ENCODE measurements around the gene EPO. TPM values are rescaled to one million over a fixed set of nuclear protein-coding genes. Genes with fewer than 3 reads are reported as not detected.

Gene EPO
- not detected for total RNA-seq

- H3K9me3 Mint-ChIP-seq (ENCODE audit: low read depth), result no peaks in the 10 kb centered on the region
- H3K27ac Mint-ChIP-seq, result no peak within 1 kb of the TSS
- CTCF ChIA-PET, result no interaction called here
- H3K4me3 Mint-ChIP-seq, result no peak within 1 kb of the TSS
- peaks cover 3% of the 10 kb centered on the region for H3K4me1 Mint-ChIP-seq
- H3K36me3 Mint-ChIP-seq, result no peaks in the 10 kb centered on the region
- no peak for DNase-seq
- peaks cover 53% of the 10 kb centered on the region for H3K27me3 Mint-ChIP-seq
- ATAC-seq, result no peak
Measured at GRCh38 chr7:100720279-100720670, at the start of gene EPO. Gene EPO, plus strand, starts transcription at chr7:100720468. Its CDS starts 513 bp downstream, at chr7:100720981.

GRCh38 chr7:100671353-100672327 lies 48.6 kb upstream of the EPO start:
- H3K4me3 Mint-ChIP-seq, result no peak overlapping the region
- no peak overlapping the region for H3K27ac Mint-ChIP-seq
- no peak for ATAC-seq
- H3K27me3 Mint-ChIP-seq, result peaks cover 9% of the 10 kb centered on the region
- CTCF ChIA-PET, result interaction anchor here (1.9 to 2.6 kb wide), 3 partner anchors 20 to 42 kb away, joined by 4 to 15 read pairs (median 7); no protein-coding TSS in a partner anchor
- peaks cover 5% of the 10 kb centered on the region for H3K36me3 Mint-ChIP-seq
- DNase-seq, result no peak
- peaks cover 11% of the 10 kb centered on the region for H3K4me1 Mint-ChIP-seq
- H3K9me3 Mint-ChIP-seq (ENCODE audit: low read depth), result no peaks in the 10 kb centered on the region

GRCh38 chr7:100673302-100673941 lies 46.8 kb upstream of the EPO start, which contains the start of gene GNB2:
Gene GNB2, plus strand, starts transcription at chr7:100673740. Its CDS starts 2,526 bp downstream, at chr7:100676266.
- Mint-ChIP-seq H3K36me3 (peaks cover 17% of the 10 kb centered on the region), H3K9me3 (ENCODE audit: low read depth) (no peaks in the 10 kb centered on the region)
- peak; percentile 75 for ATAC-seq

GRCh38 chr7:100673942-100674410 lies 46.3 kb upstream of the EPO start:
- Mint-ChIP-seq H3K27ac (peak overlapping the region; percentile 89), H3K27me3 (peaks cover 2% of the 10 kb centered on the region), H3K4me3 (peak overlapping the region; percentile 93), H3K36me3 (peaks cover 18% of the 10 kb centered on the region), H3K4me1 (peaks cover 18% of the 10 kb centered on the region), H3K9me3 (ENCODE audit: low read depth) (no peaks in the 10 kb centered on the region)
- ATAC-seq, result peak; percentile 0
- CTCF ChIA-PET, result interaction anchor here (1.0 to 11.5 kb wide), 4 partner anchors 18 to 69 kb away, joined by 3 to 91 read pairs (median 4); partner anchors contain the start of genes GIGYF1 and MOSPD3
- peak; percentile 67 for DNase-seq

More at GRCh38 chr7:100673302-100673941, 46.8 kb upstream of the EPO start, which contains the start of gene GNB2:
- DNase-seq, result peak; percentile 99
- CTCF ChIA-PET, result interaction anchor here (0.6 to 2.6 kb wide), 8 partner anchors 15 to 109 kb away, joined by 3 to 15 read pairs (median 6); no protein-coding TSS in a partner anchor
- Mint-ChIP-seq H3K27me3 (peaks cover 2% of the 10 kb centered on the region), H3K4me3 (peak within 1 kb of the TSS; percentile 93), H3K27ac (peak within 1 kb of the TSS; percentile 92), H3K4me1 (peaks cover 18% of the 10 kb centered on the region)

GRCh38 chr7:100674411-100675104 lies 45.7 kb upstream of the EPO start:
- peak overlapping the region; percentile 89 for H3K27ac Mint-ChIP-seq
- peaks cover 18% of the 10 kb centered on the region for H3K4me1 Mint-ChIP-seq
- DNase-seq (peak; percentile 50), ATAC-seq (no peak)
- CTCF ChIA-PET, result interaction anchor here (1.0 to 11.5 kb wide), 6 partner anchors 18 to 178 kb away, joined by 3 to 91 read pairs (median 5); partner anchors contain the start of genes FBXO24, GIGYF1, LRCH4 and MOSPD3
- peaks cover 23% of the 10 kb centered on the region for H3K36me3 Mint-ChIP-seq
- no peaks in the 10 kb centered on the region for H3K9me3 Mint-ChIP-seq (ENCODE audit: low read depth)
- H3K27me3 Mint-ChIP-seq, result peaks cover 2% of the 10 kb centered on the region
- H3K4me3 Mint-ChIP-seq, result peak overlapping the region; percentile 93

- Mint-ChIP-seq H3K9me3 (ENCODE audit: low read depth) (no peaks in the 10 kb centered on the region), H3K27me3 (peaks cover 2% of the 10 kb centered on the region), H3K4me3 (peak overlapping the region; percentile 93), H3K36me3 (peaks cover 24% of the 10 kb centered on the region), H3K4me1 (peaks cover 19% of the 10 kb centered on the region), H3K27ac (peak overlapping the region; percentile 89)
- ATAC-seq (peak; percentile 0), DNase-seq (no peak)
- CTCF ChIA-PET, result interaction anchor here (1.2 to 11.5 kb wide), 5 partner anchors 17 to 178 kb away, joined by 3 to 91 read pairs (median 6); partner anchors contain the start of genes FBXO24, GIGYF1, LRCH4 and SLC12A9
Measured at GRCh38 chr7:100675105-100675451, 45.2 kb upstream of the EPO start.

GRCh38 chr7:100675581-100676350 lies 44.5 kb upstream of the EPO start:
- DNase-seq (peak; percentile 94), ATAC-seq (peak; percentile 57)
- Mint-ChIP-seq H3K27ac (peak overlapping the region; percentile 85), H3K36me3 (peaks cover 26% of the 10 kb centered on the region), H3K4me3 (peak overlapping the region; percentile 83), H3K9me3 (ENCODE audit: low read depth) (no peaks in the 10 kb centered on the region), H3K27me3 (peaks cover 2% of the 10 kb centered on the region), H3K4me1 (peaks cover 21% of the 10 kb centered on the region)
- CTCF ChIA-PET, result interaction anchor here (1.1 to 11.5 kb wide), 6 partner anchors 16 to 177 kb away, joined by 3 to 91 read pairs (median 6); partner anchors contain the start of genes FBXO24, GIGYF1, LRCH4 and POP7

- peak overlapping the region; percentile 85 for H3K27ac Mint-ChIP-seq
- H3K4me3 Mint-ChIP-seq, result peak overlapping the region; percentile 71
- CTCF ChIA-PET, result interaction anchor here (0.7 to 11.5 kb wide), 7 partner anchors 9 to 176 kb away, joined by 3 to 91 read pairs (median 5); partner anchors contain the start of genes GIGYF1, POP7 and SLC12A9
- no peak for DNase-seq
- H3K27me3 Mint-ChIP-seq, result no peaks in the 10 kb centered on the region
- H3K36me3 Mint-ChIP-seq, result peaks cover 26% of the 10 kb centered on the region
- H3K9me3 Mint-ChIP-seq (ENCODE audit: low read depth), result no peaks in the 10 kb centered on the region
- peaks cover 23% of the 10 kb centered on the region for H3K4me1 Mint-ChIP-seq
- no peak for ATAC-seq
Measured at GRCh38 chr7:100676501-100677306, 43.6 kb upstream of the EPO start.

GRCh38 chr7:100677308-100678267 lies 42.7 kb upstream of the EPO start:
- CTCF ChIA-PET, result interaction anchor here (0.7 to 11.5 kb wide), 3 partner anchors 8 to 118 kb away, joined by 3 to 91 read pairs (median 3); partner anchors contain the start of gene GIGYF1
- Mint-ChIP-seq H3K9me3 (ENCODE audit: low read depth) (no peaks in the 10 kb centered on the region), H3K27ac (peak overlapping the region; percentile 85), H3K4me1 (peaks cover 21% of the 10 kb centered on the region), H3K27me3 (no peaks in the 10 kb centered on the region), H3K36me3 (peaks cover 26% of the 10 kb centered on the region), H3K4me3 (no peak overlapping the region)
- ATAC-seq (no peak), DNase-seq (no peak)

- Mint-ChIP-seq H3K9me3 (ENCODE audit: low read depth) (no peaks in the 10 kb centered on the region), H3K4me1 (peaks cover 15% of the 10 kb centered on the region), H3K27ac (no peak overlapping the region), H3K27me3 (no peaks in the 10 kb centered on the region), H3K36me3 (peaks cover 26% of the 10 kb centered on the region), H3K4me3 (no peak overlapping the region)
- ATAC-seq (no peak), DNase-seq (no peak)
- CTCF ChIA-PET, result interaction anchor here (1.1 to 11.5 kb wide), 3 partner anchors 14 to 65 kb away, joined by 3 to 91 read pairs (median 15); partner anchors contain the start of genes GIGYF1 and POP7
Measured at GRCh38 chr7:100678291-100678984, 41.8 kb upstream of the EPO start.

Data from activated CD8-positive, alpha-beta memory T cell treated with anti-CD3 and anti-CD28 coated beads, Interleukin-2, amount 10 ng/mL, durations not matched to agents 7 days and 5 days (primary cell).